ENCODE data around the gene XCL1.

XCL1 gene

GRCh38 chr1:168552961-168553360 is 23.4 kb upstream of the XCL1 start:
- H3K9me3 ChIP-seq (ENCODE audit: insufficient read depth, low read length): no peaks in the 10 kb centered on the region
- TF ChIP-seq CTCF (IDR thresholded peaks at IDR 0.05; ENCODE audit: low read depth, low read length) (no peak), EZH2phosphoT487 (IDR thresholded peaks at IDR 0.05; ENCODE audit: low read depth) (no peak)
- no peak overlapping the region for H3K27ac ChIP-seq (ENCODE audit: low read length)

GRCh38 chr1:168553680-168554553 is 22.5 kb upstream of the XCL1 start:
- no peak overlapping the region for H3K4me2 ChIP-seq (ENCODE audit: low read length)
- H3K36me3 ChIP-seq (replicated peaks; ENCODE audit: low read depth, low read length): no peaks in the 10 kb centered on the region
- H4K20me1 ChIP-seq (ENCODE audit: insufficient read depth, low read length): no peaks in the 10 kb centered on the region
- no peaks in the 10 kb centered on the region for H3K9me3 ChIP-seq (ENCODE audit: insufficient read depth, low read length)
- H3K79me2 ChIP-seq (ENCODE audit: low read length): no peaks in the 10 kb centered on the region
- H3K27me3 ChIP-seq (ENCODE audit: low read depth, low read length): no peaks in the 10 kb centered on the region
- no peak overlapping the region for H3K9ac ChIP-seq (ENCODE audit: low read length)
- H2AFZ ChIP-seq (ENCODE audit: low read depth, low read length): no peak overlapping the region
- TF ChIP-seq CTCF (IDR thresholded peaks at IDR 0.05; ENCODE audit: low read depth, low read length): no peak
- TF ChIP-seq EZH2phosphoT487 (IDR thresholded peaks at IDR 0.05; ENCODE audit: low read depth): no peak
- no peak overlapping the region for H3K27ac ChIP-seq (ENCODE audit: low read length)
- H3K4me3 ChIP-seq (ENCODE audit: low read length): no peak overlapping the region
- H3K4me1 ChIP-seq (ENCODE audit: low read length): no peaks in the 10 kb centered on the region

More at GRCh38 chr1:168552961-168553360, 23.4 kb upstream of the XCL1 start:
- Histone ChIP-seq H3K4me1 (ENCODE audit: low read length) (no peaks in the 10 kb centered on the region), H3K9ac (ENCODE audit: low read length) (no peak overlapping the region), H3K27me3 (ENCODE audit: low read depth, low read length) (no peaks in the 10 kb centered on the region), H4K20me1 (ENCODE audit: insufficient read depth, low read length) (no peaks in the 10 kb centered on the region), H3K79me2 (ENCODE audit: low read length) (no peaks in the 10 kb centered on the region), H3K4me2 (ENCODE audit: low read length) (no peak overlapping the region), H3K4me3 (ENCODE audit: low read length) (no peak overlapping the region), H3K36me3 (replicated peaks; ENCODE audit: low read depth, low read length) (no peaks in the 10 kb centered on the region), H2AFZ (ENCODE audit: low read depth, low read length) (no peak overlapping the region)

GRCh38 chr1:168554603-168555483 is 21.6 kb upstream of the XCL1 start:
- H3K4me2 ChIP-seq (ENCODE audit: low read length): no peak overlapping the region
- no peak overlapping the region for H2AFZ ChIP-seq (ENCODE audit: low read depth, low read length)
- H3K4me1 ChIP-seq (ENCODE audit: low read length): no peaks in the 10 kb centered on the region
- H3K27ac ChIP-seq (ENCODE audit: low read length): no peak overlapping the region
- H3K9me3 ChIP-seq (ENCODE audit: insufficient read depth, low read length): no peaks in the 10 kb centered on the region
- H3K79me2 ChIP-seq (ENCODE audit: low read length): no peaks in the 10 kb centered on the region
- H3K36me3 ChIP-seq (replicated peaks; ENCODE audit: low read depth, low read length): no peaks in the 10 kb centered on the region
- no peaks in the 10 kb centered on the region for H3K27me3 ChIP-seq (ENCODE audit: low read depth, low read length)
- no peaks in the 10 kb centered on the region for H4K20me1 ChIP-seq (ENCODE audit: insufficient read depth, low read length)
- H3K9ac ChIP-seq (ENCODE audit: low read length): no peak overlapping the region
- TF ChIP-seq EZH2phosphoT487 (IDR thresholded peaks at IDR 0.05; ENCODE audit: low read depth) (no peak), CTCF (IDR thresholded peaks at IDR 0.05; ENCODE audit: low read depth, low read length) (no peak)
- no peak overlapping the region for H3K4me3 ChIP-seq (ENCODE audit: low read length)

GRCh38 chr1:168555508-168556046 is 20.8 kb upstream of the XCL1 start:
- H2AFZ ChIP-seq (ENCODE audit: low read depth, low read length): no peak overlapping the region
- no peaks in the 10 kb centered on the region for H3K79me2 ChIP-seq (ENCODE audit: low read length)
- H3K4me2 ChIP-seq (ENCODE audit: low read length): no peak overlapping the region
- no peak overlapping the region for H3K4me3 ChIP-seq (ENCODE audit: low read length)
- H3K27ac ChIP-seq (ENCODE audit: low read length): no peak overlapping the region
- no peaks in the 10 kb centered on the region for H3K4me1 ChIP-seq (ENCODE audit: low read length)
- H3K9me3 ChIP-seq (ENCODE audit: insufficient read depth, low read length): no peaks in the 10 kb centered on the region
- no peaks in the 10 kb centered on the region for H3K27me3 ChIP-seq (ENCODE audit: low read depth, low read length)
- no peaks in the 10 kb centered on the region for H4K20me1 ChIP-seq (ENCODE audit: insufficient read depth, low read length)
- no peak overlapping the region for H3K9ac ChIP-seq (ENCODE audit: low read length)
- TF ChIP-seq EZH2phosphoT487 (IDR thresholded peaks at IDR 0.05; ENCODE audit: low read depth): no peak
- TF ChIP-seq CTCF (IDR thresholded peaks at IDR 0.05; ENCODE audit: low read depth, low read length): no peak
- H3K36me3 ChIP-seq (replicated peaks; ENCODE audit: low read depth, low read length): no peaks in the 10 kb centered on the region

Measured in OCI-LY3 (cell line).